CD4-positive, alpha-beta T cell (primary cell): Measurements from ENCODE around the gene ATP1A2. TPM values are rescaled to one million over a fixed set of nuclear protein-coding genes. Genes with fewer than 3 reads are reported as not detected.

Source experiments
- ATAC-seq: fragments of 200-7000 bp; cut with Tn5 transposase; one replicate; pipeline ENCODE4 v1.10.0; 2022; ENCODE audit warnings: mild to moderate bottlenecking; ENCODE audit not compliant: poor library complexity
- CTCF ChIA-PET: fragments of 350-600 bp; sonication (Branson Sonifier 250); formaldehyde crosslinking; loops from one replicate; lab custom pipeline; 2021; ENCODE audit warnings: antibody characterized with exemption, inconsistent platforms; lab: Charles Lee
- POLR2A ChIA-PET: fragments of 350-600 bp; sonication (Branson Sonifier 250); formaldehyde crosslinking; loops from one replicate; lab custom pipeline; 2021; ENCODE audit warnings: antibody characterized with exemption, inconsistent platforms; lab: Charles Lee
- DNase-seq, 14 experiments: peaks; one replicate each; pipeline ENCODE4 v3.0.0-alpha.2; 2013 to 2020; ENCODE audit warnings: mixed read lengths in 2 of 14
- H3K27ac ChIP-seq, 2 donors: one replicate each; pipeline versions ENCODE4 v1.5.1 to v1.7.0; 2013; ENCODE audit warnings: low read length in 2 of 2, low read depth in 1 of 2, mild to moderate bottlenecking in 1 of 2
- H3K27me3 ChIP-seq, 2 experiments: 1 replicate in 1 of 2; 2 replicates in 1 of 2; pipeline versions ENCODE4 v1.6.1 to v1.7.0; 2013; ENCODE audit warnings: low read length in 2 of 2, control low read depth in 1 of 2, mild to moderate bottlenecking in 1 of 2, moderate library complexity in 1 of 2; ENCODE audit not compliant: insufficient read depth in 2 of 2, control insufficient read depth in 1 of 2
- H3K36me3 ChIP-seq: one replicate; pipeline ENCODE4 v1.6.1; 2013; ENCODE audit warnings: low read length, control low read depth; ENCODE audit not compliant: insufficient read depth
- H3K4me1 ChIP-seq: one replicate; pipeline ENCODE4 v1.6.1; 2013; ENCODE audit warnings: low read length, control low read depth; ENCODE audit not compliant: insufficient read depth
- H3K4me3 ChIP-seq: one replicate; pipeline ENCODE4 v1.5.1; 2013; ENCODE audit warnings: mild to moderate bottlenecking, low read length, moderate library complexity
- H3K9me3 ChIP-seq, 2 experiments: 1 replicate in 1 of 2; 2 replicates in 1 of 2; pipeline versions ENCODE4 v1.6.1 to v1.7.0; 2013; ENCODE audit warnings: low read length in 2 of 2, mild to moderate bottlenecking in 2 of 2, control low read depth in 1 of 2, moderate library complexity in 1 of 2; ENCODE audit not compliant: control insufficient read depth in 1 of 2, insufficient read depth in 1 of 2
- H3K27ac Mint-ChIP-seq: one replicate; pipeline ENCODE4 v1.8.0; 2020; ENCODE audit warnings: mixed read lengths
- H3K27me3 Mint-ChIP-seq: one replicate; pipeline ENCODE4 v1.8.0; 2021; ENCODE audit warnings: mixed read lengths
- H3K36me3 Mint-ChIP-seq: one replicate; pipeline ENCODE4 v1.8.0; 2021; ENCODE audit warnings: low read depth, mixed read lengths
- H3K4me1 Mint-ChIP-seq: one replicate; pipeline ENCODE4 v1.8.0; 2021; ENCODE audit warnings: low read depth, mixed read lengths
- H3K4me3 Mint-ChIP-seq: one replicate; pipeline ENCODE4 v1.8.0; 2020; ENCODE audit warnings: mild to moderate bottlenecking, mixed read lengths
- H3K9me3 Mint-ChIP-seq: one replicate; pipeline ENCODE4 v1.8.0; 2020; ENCODE audit warnings: mixed read lengths
- intact Hi-C, 2 experiments: fragments of 100-400 bp; cut with DNase I in 1 of 2; cut with micrococcal nuclease in 1 of 2; formaldehyde crosslinking; loops; one replicate each; pipeline versions ENCODE4 v1.15.1 to v1.9.0; 2023 to 2025; cut with DNase I, micrococcal nuclease
- total RNA-seq, 174 experiments: library from RNA in 2 of 174; stranded (reverse) in 2 of 174; gene quantifications; one replicate each; pipeline ENCODE4 v1.2.3 and lab custom pipeline; 2021 to 2026
- TF ChIP-seq, protein P1 (sequence below): fragments of 200-600 bp; IDR thresholded peaks from one replicate; pipeline ENCODE4 v1.8.0; 2022; ENCODE audit warnings: antibody characterized with exemption, mild to moderate bottlenecking

ATP1A2 gene
- total RNA-seq, 2 experiments from 2014 or later = not detected

DNA sequence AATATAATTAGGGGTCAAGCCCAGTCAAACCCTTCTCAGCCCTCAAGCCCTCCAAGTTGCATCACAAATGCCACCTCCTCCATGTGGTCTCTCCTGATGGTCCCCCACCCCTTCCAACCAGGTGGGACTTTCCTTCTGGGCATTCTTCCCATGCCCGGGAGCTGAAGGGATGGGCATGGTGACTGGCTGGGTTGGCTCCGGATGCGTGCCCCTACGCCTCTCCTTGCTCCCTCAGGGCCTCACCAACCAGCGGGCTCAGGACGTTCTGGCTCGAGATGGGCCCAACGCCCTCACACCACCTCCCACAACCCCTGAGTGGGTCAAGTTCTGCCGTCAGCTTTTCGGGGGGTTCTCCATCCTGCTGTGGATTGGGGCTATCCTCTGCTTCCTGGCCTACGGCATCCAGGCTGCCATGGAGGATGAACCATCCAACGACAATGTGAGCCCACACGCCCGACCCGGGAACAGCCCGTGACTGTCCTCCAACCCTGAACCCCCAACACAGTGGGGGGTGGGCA, 7.5 kb downstream of the ATP1A2 start:
- no peaks in the 10 kb centered on the region for H3K36me3 ChIP-seq
- H3K27me3 Mint-ChIP-seq = peaks cover 4% of the 10 kb centered on the region
- no peaks in the 10 kb centered on the region for H3K9me3 Mint-ChIP-seq
- DNase-seq (no peak), ATAC-seq (no peak)
- no peak overlapping the region for H3K4me3 ChIP-seq
- no peak overlapping the region for H3K4me3 Mint-ChIP-seq
- TF ChIP-seq, protein P1, sequence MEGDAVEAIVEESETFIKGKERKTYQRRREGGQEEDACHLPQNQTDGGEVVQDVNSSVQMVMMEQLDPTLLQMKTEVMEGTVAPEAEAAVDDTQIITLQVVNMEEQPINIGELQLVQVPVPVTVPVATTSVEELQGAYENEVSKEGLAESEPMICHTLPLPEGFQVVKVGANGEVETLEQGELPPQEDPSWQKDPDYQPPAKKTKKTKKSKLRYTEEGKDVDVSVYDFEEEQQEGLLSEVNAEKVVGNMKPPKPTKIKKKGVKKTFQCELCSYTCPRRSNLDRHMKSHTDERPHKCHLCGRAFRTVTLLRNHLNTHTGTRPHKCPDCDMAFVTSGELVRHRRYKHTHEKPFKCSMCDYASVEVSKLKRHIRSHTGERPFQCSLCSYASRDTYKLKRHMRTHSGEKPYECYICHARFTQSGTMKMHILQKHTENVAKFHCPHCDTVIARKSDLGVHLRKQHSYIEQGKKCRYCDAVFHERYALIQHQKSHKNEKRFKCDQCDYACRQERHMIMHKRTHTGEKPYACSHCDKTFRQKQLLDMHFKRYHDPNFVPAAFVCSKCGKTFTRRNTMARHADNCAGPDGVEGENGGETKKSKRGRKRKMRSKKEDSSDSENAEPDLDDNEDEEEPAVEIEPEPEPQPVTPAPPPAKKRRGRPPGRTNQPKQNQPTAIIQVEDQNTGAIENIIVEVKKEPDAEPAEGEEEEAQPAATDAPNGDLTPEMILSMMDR = no peak
- H3K4me1 Mint-ChIP-seq = no peaks in the 10 kb centered on the region
- H3K9me3 ChIP-seq = no peaks in the 10 kb centered on the region
- no peaks in the 10 kb centered on the region for H3K36me3 Mint-ChIP-seq
- POLR2A ChIA-PET = no interaction called here
- no peak overlapping the region for H3K27ac ChIP-seq
- intact Hi-C loops = no loop called here
- H3K27me3 ChIP-seq = no peaks in the 10 kb centered on the region
- H3K4me1 ChIP-seq = no peaks in the 10 kb centered on the region
- CTCF ChIA-PET = no interaction called here
- H3K27ac Mint-ChIP-seq = no peak overlapping the region

DNA sequence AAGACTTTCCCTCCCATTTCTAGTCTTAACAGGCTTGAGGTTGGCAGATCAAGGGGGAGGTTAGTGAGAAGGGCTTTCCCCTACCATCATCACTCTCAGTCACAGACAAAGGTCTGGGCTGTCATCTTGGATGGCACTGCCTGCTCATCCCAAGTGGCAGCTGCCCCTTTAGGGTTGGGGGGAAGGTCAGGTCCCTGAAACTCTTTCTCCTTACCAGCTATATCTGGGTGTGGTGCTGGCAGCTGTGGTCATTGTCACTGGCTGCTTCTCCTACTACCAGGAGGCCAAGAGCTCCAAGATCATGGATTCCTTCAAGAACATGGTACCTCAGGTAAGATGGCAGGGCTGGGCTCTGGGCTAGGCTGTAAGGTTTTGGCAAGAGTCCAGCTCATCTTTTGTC, 8.2 kb downstream of the ATP1A2 start:
- H3K9me3 Mint-ChIP-seq = no peaks in the 10 kb centered on the region
- H3K27me3 ChIP-seq = no peaks in the 10 kb centered on the region
- CTCF ChIA-PET = no interaction called here

DNA sequence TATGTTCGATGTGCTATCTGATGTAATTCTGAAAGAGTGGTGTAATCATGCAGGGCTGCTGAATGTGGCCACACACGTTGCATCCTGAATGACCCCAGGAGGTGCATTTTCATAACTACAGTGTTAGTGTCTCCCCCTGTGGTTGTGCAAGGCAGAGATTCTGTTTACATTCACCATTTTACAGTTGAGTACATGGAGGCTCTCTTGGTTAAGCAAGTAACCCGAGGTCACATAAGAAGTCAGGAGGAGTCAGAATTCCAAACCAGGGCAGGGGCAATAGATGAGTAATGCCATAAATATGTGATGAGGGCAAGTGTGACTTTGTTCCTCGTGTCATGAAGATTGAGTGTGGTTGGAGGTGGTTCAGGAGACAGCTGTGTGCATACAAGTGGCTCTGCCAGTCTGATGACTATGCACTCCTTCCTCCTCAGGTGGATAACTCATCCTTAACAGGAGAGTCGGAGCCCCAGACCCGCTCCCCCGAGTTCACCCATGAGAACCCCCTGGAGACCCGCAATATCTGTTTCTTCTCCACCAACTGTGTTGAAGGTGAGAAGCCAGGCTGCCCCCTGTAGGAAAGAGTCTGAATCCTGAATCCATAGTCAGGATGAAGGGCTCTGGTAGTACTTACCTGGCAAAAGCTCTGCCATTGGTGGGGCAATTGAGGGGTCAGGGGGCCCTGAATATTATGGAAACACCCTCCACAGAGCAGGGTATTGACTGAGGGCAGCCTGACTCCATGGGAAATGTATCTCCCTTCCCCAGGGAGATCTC, 9.3 kb downstream of the ATP1A2 start:
- Histone ChIP-seq H3K4me1 (no peaks in the 10 kb centered on the region), H3K4me3 (no peak overlapping the region), H3K27ac (no peak overlapping the region), H3K36me3 (no peaks in the 10 kb centered on the region), H3K27me3 (peaks cover 0 to under 1% of the 10 kb centered on the region in 2 experiments), H3K9me3 (no peaks in the 10 kb centered on the region)
- TF ChIP-seq, protein P1 = no peak
- no peak overlapping the region for H3K27ac Mint-ChIP-seq
- H3K36me3 Mint-ChIP-seq = no peaks in the 10 kb centered on the region
- no peaks in the 10 kb centered on the region for H3K9me3 Mint-ChIP-seq
- no peak overlapping the region for H3K4me3 Mint-ChIP-seq
- DNase-seq = no peak
- no peaks in the 10 kb centered on the region for H3K4me1 Mint-ChIP-seq
- intact Hi-C loops = no loop called here
- peaks cover 5% of the 10 kb centered on the region for H3K27me3 Mint-ChIP-seq
- no peak for ATAC-seq
- POLR2A ChIA-PET = interaction anchor here (0.6 kb wide), 1 partner anchor 693 kb away, joined by 3 read pairs; no protein-coding TSS in a partner anchor
- CTCF ChIA-PET = no interaction called here

More for the DNA sequence above, 8.2 kb downstream of the ATP1A2 start:
- H3K4me3 Mint-ChIP-seq = no peak overlapping the region
- H3K27me3 Mint-ChIP-seq = no peaks in the 10 kb centered on the region
- TF ChIP-seq, protein P1 = no peak
- no peaks in the 10 kb centered on the region for H3K36me3 Mint-ChIP-seq
- intact Hi-C loops = no loop called here
- H3K4me3 ChIP-seq = no peak overlapping the region
- H3K36me3 ChIP-seq = no peaks in the 10 kb centered on the region
- no peak overlapping the region for H3K27ac Mint-ChIP-seq
- POLR2A ChIA-PET = no interaction called here
- DNase-seq (no peak), ATAC-seq (no peak)
- no peaks in the 10 kb centered on the region for H3K9me3 ChIP-seq
- no peak overlapping the region for H3K27ac ChIP-seq
- no peaks in the 10 kb centered on the region for H3K4me1 ChIP-seq
- H3K4me1 Mint-ChIP-seq = no peaks in the 10 kb centered on the region
